ENCODE measurements around the gene STUM. TPM values are rescaled to one million over a fixed set of nuclear protein-coding genes. Genes with fewer than 3 reads are reported as not detected.
"Not testable (repeated sequence)": the region's sequence is repeated elsewhere in the genome, so short reads cannot be mapped to it uniquely, and the experiment has no call there.

The STUM gene
- total RNA-seq, 1 donor, result not detected

GRCh38 chr1:226615876-226616275, 67.3 kb downstream of the STUM start:
- TF ChIP-seq CTCF (IDR thresholded peaks at IDR 0.05; ENCODE audit: insufficient read depth, low read length), result no peak
- no peak for DNase-seq (ENCODE audit: low read depth)
- no peak overlapping the region for H3K4me3 ChIP-seq (ENCODE audit: low read depth, low read length)

GRCh38 chr1:226616636-226617035, 68.1 kb downstream of the STUM start:
- no peak for DNase-seq (ENCODE audit: low read depth)
- no peak for TF ChIP-seq CTCF (IDR thresholded peaks at IDR 0.05; ENCODE audit: insufficient read depth, low read length)
- H3K4me3 ChIP-seq (ENCODE audit: low read depth, low read length), result no peak overlapping the region

- DNase-seq (ENCODE audit: low read depth), result no peak
- H3K4me3 ChIP-seq (ENCODE audit: low read depth, low read length), result no peak overlapping the region
- TF ChIP-seq CTCF (IDR thresholded peaks at IDR 0.05; ENCODE audit: insufficient read depth, low read length), result no peak
Measured at GRCh38 chr1:226617109-226617508, 68.5 kb downstream of the STUM start.

GRCh38 chr1:226617719-226618118, 69.2 kb downstream of the STUM start:
- H3K4me3 ChIP-seq (ENCODE audit: low read depth, low read length); DNase-seq (ENCODE audit: low read depth): not testable (repeated sequence)

- no peak for TF ChIP-seq CTCF (IDR thresholded peaks at IDR 0.05; ENCODE audit: insufficient read depth, low read length)
Measured at GRCh38 chr1:226618380-226618779, 69.8 kb downstream of the STUM start.

GRCh38 chr1:226619031-226619430, 70.5 kb downstream of the STUM start:
- H3K4me3 ChIP-seq (ENCODE audit: low read depth, low read length), result no peak overlapping the region
- DNase-seq (ENCODE audit: low read depth), result no peak
- TF ChIP-seq CTCF (IDR thresholded peaks at IDR 0.05; ENCODE audit: insufficient read depth, low read length), result no peak

More at GRCh38 chr1:226618380-226618779, 69.8 kb downstream of the STUM start:
- DNase-seq (ENCODE audit: low read depth), result no peak
- no peak overlapping the region for H3K4me3 ChIP-seq (ENCODE audit: low read depth, low read length)

GRCh38 chr1:226622012-226622411, 73.4 kb downstream of the STUM start:
- no peak overlapping the region for H3K4me3 ChIP-seq (ENCODE audit: low read depth, low read length)
- no peak for TF ChIP-seq CTCF (IDR thresholded peaks at IDR 0.05; ENCODE audit: insufficient read depth, low read length)
- DNase-seq (ENCODE audit: low read depth), result no peak

Measured in fibroblast of the aortic adventitia (primary cell).